ENCODE results near the gene DPP10. TPM values are rescaled to one million over a fixed set of nuclear protein-coding genes. Genes with fewer than 3 reads are reported as not detected.
"Not testable (repeated sequence)": the region's sequence is repeated elsewhere in the genome, so short reads cannot be mapped to it uniquely, and the experiment has no call there.

The DPP10 gene
- total and polyA plus RNA-seq, 3 experiments from 2014 or later: not detected

- no peaks in the 10 kb centered on the region for H3K27me3 ChIP-seq (ENCODE audit: insufficient read depth, low read length, poor library complexity, severe bottlenecking)
- ChIA-PET POLR2A (no interaction called here), CTCF (no interaction called here)
- no peak overlapping the region for H3K27ac ChIP-seq (ENCODE audit: low read depth, low read length)
- H3K9me3 Mint-ChIP-seq: peaks cover 5 to 30% (median 22%) of the 10 kb centered on the region in 5 donors
- no peaks in the 10 kb centered on the region for H3K4me1 ChIP-seq (ENCODE audit: insufficient read depth, low read length)
- no peaks in the 10 kb centered on the region for H3K36me3 Mint-ChIP-seq
- H3K4me1 Mint-ChIP-seq: no peaks in the 10 kb centered on the region
- no peak overlapping the region for H3K4me3 ChIP-seq (ENCODE audit: low read length)
- no peak for DNase-seq
- no peaks in the 10 kb centered on the region for H3K9me3 ChIP-seq (ENCODE audit: low read length)
- H3K27me3 Mint-ChIP-seq: no peaks in the 10 kb centered on the region
- no peak overlapping the region for H3K27ac Mint-ChIP-seq
- no peak overlapping the region for H3K4me3 Mint-ChIP-seq
- H3K36me3 ChIP-seq (ENCODE audit: insufficient read depth, low read length): no peaks in the 10 kb centered on the region
Observed at GRCh38 chr2:115011721-115012120, 569.3 kb downstream of the DPP10 start.

- H3K27ac ChIP-seq (ENCODE audit: low read depth, low read length); CTCF ChIA-PET; POLR2A ChIA-PET; H3K4me1 ChIP-seq (ENCODE audit: insufficient read depth, low read length); H3K36me3 ChIP-seq (ENCODE audit: insufficient read depth, low read length); H3K4me3 ChIP-seq (ENCODE audit: low read length); H3K4me1 Mint-ChIP-seq; H3K27me3 ChIP-seq (ENCODE audit: insufficient read depth, low read length, poor library complexity, severe bottlenecking); H3K9me3 ChIP-seq (ENCODE audit: low read length); DNase-seq; H3K36me3 Mint-ChIP-seq; H3K4me3 Mint-ChIP-seq; H3K27me3 Mint-ChIP-seq; H3K27ac Mint-ChIP-seq: not testable (repeated sequence)
- H3K9me3 Mint-ChIP-seq: peaks cover 4 to 31% (median 8%) of the 10 kb centered on the region in 5 donors
Observed at GRCh38 chr2:115022013-115022412, 579.6 kb downstream of the DPP10 start.

- CTCF ChIA-PET: no interaction called here
- Histone ChIP-seq H3K4me1 (ENCODE audit: insufficient read depth, low read length) (no peaks in the 10 kb centered on the region), H3K27ac (ENCODE audit: low read depth, low read length) (no peak overlapping the region), H3K4me3 (ENCODE audit: low read length) (no peak overlapping the region), H3K27me3 (ENCODE audit: insufficient read depth, low read length, poor library complexity, severe bottlenecking) (no peaks in the 10 kb centered on the region), H3K36me3 (ENCODE audit: insufficient read depth, low read length) (no peaks in the 10 kb centered on the region), H3K9me3 (ENCODE audit: low read length) (no peaks in the 10 kb centered on the region)
- no peaks in the 10 kb centered on the region for H3K4me1 Mint-ChIP-seq
- H3K27me3 Mint-ChIP-seq: no peaks in the 10 kb centered on the region
- H3K4me3 Mint-ChIP-seq: no peak overlapping the region
- H3K36me3 Mint-ChIP-seq: no peaks in the 10 kb centered on the region
- no peak for DNase-seq
- H3K27ac Mint-ChIP-seq: no peak overlapping the region
- POLR2A ChIA-PET: no interaction called here
- H3K9me3 Mint-ChIP-seq: peaks cover 2 to 31% (median 12%) of the 10 kb centered on the region in 5 donors
Observed at GRCh38 chr2:115034801-115035200, 592.4 kb downstream of the DPP10 start.

- CTCF ChIA-PET: no interaction called here
Observed at GRCh38 chr2:115036818-115037217, 594.4 kb downstream of the DPP10 start.

GRCh38 chr2:115057473-115057872 is 615.0 kb downstream of the DPP10 start:
- CTCF ChIA-PET: no interaction called here
- no peaks in the 10 kb centered on the region for H3K4me1 Mint-ChIP-seq
- DNase-seq: no peak
- Histone ChIP-seq H3K27ac (ENCODE audit: low read depth, low read length) (no peak overlapping the region), H3K27me3 (ENCODE audit: insufficient read depth, low read length, poor library complexity, severe bottlenecking) (no peaks in the 10 kb centered on the region), H3K4me3 (ENCODE audit: low read length) (no peak overlapping the region), H3K36me3 (ENCODE audit: insufficient read depth, low read length) (no peaks in the 10 kb centered on the region), H3K9me3 (ENCODE audit: low read length) (no peaks in the 10 kb centered on the region), H3K4me1 (ENCODE audit: insufficient read depth, low read length) (no peaks in the 10 kb centered on the region)
- H3K27me3 Mint-ChIP-seq: no peaks in the 10 kb centered on the region
- POLR2A ChIA-PET: no interaction called here
- peaks cover 4 to 9% (median 8%) of the 10 kb centered on the region in 5 donors for H3K9me3 Mint-ChIP-seq
- H3K27ac Mint-ChIP-seq: no peak overlapping the region
- no peaks in the 10 kb centered on the region for H3K36me3 Mint-ChIP-seq
- H3K4me3 Mint-ChIP-seq: no peak overlapping the region

More at GRCh38 chr2:115036818-115037217, 594.4 kb downstream of the DPP10 start:
- H3K4me3 Mint-ChIP-seq: no peak overlapping the region
- no peak overlapping the region for H3K27ac ChIP-seq (ENCODE audit: low read depth, low read length)
- H3K4me1 ChIP-seq (ENCODE audit: insufficient read depth, low read length): no peaks in the 10 kb centered on the region
- H3K36me3 ChIP-seq (ENCODE audit: insufficient read depth, low read length): no peaks in the 10 kb centered on the region
- no peaks in the 10 kb centered on the region for H3K4me1 Mint-ChIP-seq
- no peak for DNase-seq
- H3K4me3 ChIP-seq (ENCODE audit: low read length): no peak overlapping the region
- no peak overlapping the region for H3K27ac Mint-ChIP-seq
- POLR2A ChIA-PET: no interaction called here
- H3K36me3 Mint-ChIP-seq: no peaks in the 10 kb centered on the region
- H3K27me3 Mint-ChIP-seq: no peaks in the 10 kb centered on the region
- H3K9me3 ChIP-seq (ENCODE audit: low read length): no peaks in the 10 kb centered on the region
- H3K27me3 ChIP-seq (ENCODE audit: insufficient read depth, low read length, poor library complexity, severe bottlenecking): no peaks in the 10 kb centered on the region
- peaks cover 4 to 32% (median 12%) of the 10 kb centered on the region in 5 donors for H3K9me3 Mint-ChIP-seq

- no peak overlapping the region for H3K4me3 ChIP-seq (ENCODE audit: low read length)
- H3K9me3 ChIP-seq (ENCODE audit: low read length): no peaks in the 10 kb centered on the region
- Mint-ChIP-seq H3K4me3 (no peak overlapping the region), H3K36me3 (no peaks in the 10 kb centered on the region), H3K9me3 (peaks cover 7 to 35% (median 12%) of the 10 kb centered on the region in 5 donors), H3K4me1 (no peaks in the 10 kb centered on the region), H3K27me3 (no peaks in the 10 kb centered on the region), H3K27ac (no peak overlapping the region)
- no peaks in the 10 kb centered on the region for H3K27me3 ChIP-seq (ENCODE audit: insufficient read depth, low read length, poor library complexity, severe bottlenecking)
- CTCF ChIA-PET: no interaction called here
- H3K36me3 ChIP-seq (ENCODE audit: insufficient read depth, low read length): no peaks in the 10 kb centered on the region
- H3K27ac ChIP-seq (ENCODE audit: low read depth, low read length): no peak overlapping the region
- POLR2A ChIA-PET: no interaction called here
- no peak for DNase-seq
- no peaks in the 10 kb centered on the region for H3K4me1 ChIP-seq (ENCODE audit: insufficient read depth, low read length)
Observed at GRCh38 chr2:115070002-115070401, 627.6 kb downstream of the DPP10 start.

GRCh38 chr2:115071534-115071933 is 629.1 kb downstream of the DPP10 start:
- H3K27me3 Mint-ChIP-seq: no peaks in the 10 kb centered on the region

GRCh38 chr2:115075800-115076199 is 633.4 kb downstream of the DPP10 start:
- no peak overlapping the region for H3K27ac ChIP-seq (ENCODE audit: low read depth, low read length)
- Mint-ChIP-seq H3K9me3 (peaks cover 0 to 17% (median 8%) of the 10 kb centered on the region in 5 donors), H3K27me3 (no peaks in the 10 kb centered on the region), H3K36me3 (no peaks in the 10 kb centered on the region), H3K27ac (no peak overlapping the region), H3K4me1 (no peaks in the 10 kb centered on the region), H3K4me3 (no peak overlapping the region)
- ChIA-PET POLR2A (no interaction called here), CTCF (no interaction called here)
- DNase-seq: no peak
- H3K27me3 ChIP-seq (ENCODE audit: insufficient read depth, low read length, poor library complexity, severe bottlenecking): no peaks in the 10 kb centered on the region
- H3K4me3 ChIP-seq (ENCODE audit: low read length): no peak overlapping the region
- no peaks in the 10 kb centered on the region for H3K4me1 ChIP-seq (ENCODE audit: insufficient read depth, low read length)
- H3K36me3 ChIP-seq (ENCODE audit: insufficient read depth, low read length): no peaks in the 10 kb centered on the region
- H3K9me3 ChIP-seq (ENCODE audit: low read length): no peaks in the 10 kb centered on the region

More at GRCh38 chr2:115071534-115071933, 629.1 kb downstream of the DPP10 start:
- Histone ChIP-seq H3K9me3 (ENCODE audit: low read length) (no peaks in the 10 kb centered on the region), H3K4me1 (ENCODE audit: insufficient read depth, low read length) (no peaks in the 10 kb centered on the region), H3K27ac (ENCODE audit: low read depth, low read length) (no peak overlapping the region), H3K4me3 (ENCODE audit: low read length) (no peak overlapping the region), H3K36me3 (ENCODE audit: insufficient read depth, low read length) (no peaks in the 10 kb centered on the region), H3K27me3 (ENCODE audit: insufficient read depth, low read length, poor library complexity, severe bottlenecking) (no peaks in the 10 kb centered on the region)
- peaks cover 7 to 27% (median 9%) of the 10 kb centered on the region in 5 donors for H3K9me3 Mint-ChIP-seq
- no peaks in the 10 kb centered on the region for H3K4me1 Mint-ChIP-seq
- POLR2A ChIA-PET: no interaction called here
- no peak overlapping the region for H3K27ac Mint-ChIP-seq
- H3K4me3 Mint-ChIP-seq: no peak overlapping the region
- no peak for DNase-seq
- H3K36me3 Mint-ChIP-seq: no peaks in the 10 kb centered on the region
- CTCF ChIA-PET: no interaction called here

GRCh38 chr2:115077626-115078025 is 635.2 kb downstream of the DPP10 start:
- Mint-ChIP-seq H3K36me3 (no peaks in the 10 kb centered on the region), H3K9me3 (peaks cover 3 to 27% (median 4%) of the 10 kb centered on the region in 5 donors), H3K27me3 (no peaks in the 10 kb centered on the region), H3K27ac (no peak overlapping the region), H3K4me1 (no peaks in the 10 kb centered on the region), H3K4me3 (no peak overlapping the region)
- no peak overlapping the region for H3K4me3 ChIP-seq (ENCODE audit: low read length)
- ChIA-PET POLR2A (no interaction called here), CTCF (no interaction called here)
- no peaks in the 10 kb centered on the region for H3K9me3 ChIP-seq (ENCODE audit: low read length)
- H3K27ac ChIP-seq (ENCODE audit: low read depth, low read length): no peak overlapping the region
- H3K36me3 ChIP-seq (ENCODE audit: insufficient read depth, low read length): no peaks in the 10 kb centered on the region
- H3K27me3 ChIP-seq (ENCODE audit: insufficient read depth, low read length, poor library complexity, severe bottlenecking): no peaks in the 10 kb centered on the region
- no peaks in the 10 kb centered on the region for H3K4me1 ChIP-seq (ENCODE audit: insufficient read depth, low read length)
- DNase-seq: no peak
